IMR-90 (cell line): ENCODE results near the gene ARPC2. TPM values are rescaled to one million over a fixed set of nuclear protein-coding genes. Genes with fewer than 3 reads are reported as not detected.

Experiments used
- ATAC-seq: fragments of 200-7000 bp; cut with Tn5 transposase; 2 replicates; pipeline ENCODE4 v1.9.1; 2020; ENCODE audit warnings: low read depth, mild to moderate bottlenecking, moderate library complexity
- BruUV-seq: library from RNA; stranded (reverse); fragments of 400-500 nt; replicated peaks from 2 replicates; lab custom pipeline; 2021; lab: Mats Ljungman, UMichigan
- CTCF ChIA-PET: fragments of 300-600 bp; formaldehyde crosslinking; extraction: SDS; loops from one replicate; lab custom pipeline; 2021; ENCODE audit warnings: antibody characterized with exemption; lab: Yijun Ruan, JAX
- POLR2A ChIA-PET: fragments of 300-600 bp; sonication (Branson Sonifier 250); formaldehyde crosslinking; loops from one replicate; lab custom pipeline; 2022; ENCODE audit warnings: antibody characterized with exemption; ENCODE audit not compliant: unreplicated experiment; lab: Charles Lee
- DNase-seq: peaks from one replicate; pipeline ENCODE4 v3.0.0; 2013
- H2AFZ ChIP-seq: replicated peaks from 2 replicates; pipeline ENCODE3; 2013; ENCODE audit warnings: low read length, mild to moderate bottlenecking; ENCODE audit not compliant: poor library complexity
- H2AK5ac ChIP-seq: 2 replicates; pipeline ENCODE4 v1.6.1; 2013; ENCODE audit warnings: low read depth, low read length, inconsistent platforms
- H2AK9ac ChIP-seq: replicated peaks from 2 replicates; pipeline ENCODE3; 2013; ENCODE audit warnings: mild to moderate bottlenecking, low read depth, low read length, moderate library complexity; ENCODE audit not compliant: poor library complexity
- H2BK120ac ChIP-seq: 2 replicates; pipeline ENCODE4 v1.6.1; 2013; ENCODE audit warnings: low read depth, low read length, inconsistent platforms
- H2BK15ac ChIP-seq: 3 replicates; pipeline ENCODE4 v1.6.1; 2013; ENCODE audit warnings: low read depth, low read length, inconsistent platforms
- H2BK20ac ChIP-seq: 2 replicates; pipeline ENCODE4 v1.6.1; 2013; ENCODE audit warnings: low read depth, mild to moderate bottlenecking, inconsistent platforms, low read length, moderate library complexity
- H2BK5ac ChIP-seq: 2 replicates; pipeline ENCODE4 v1.6.1; 2013; ENCODE audit warnings: mild to moderate bottlenecking, low read depth, low read length, inconsistent platforms; ENCODE audit not compliant: poor library complexity, severe bottlenecking
- H3K14ac ChIP-seq: replicated peaks from 2 replicates; pipeline ENCODE4 v1.6.1; 2013; ENCODE audit warnings: low read depth, low read length, inconsistent platforms
- H3K18ac ChIP-seq: 2 replicates; pipeline ENCODE4 v1.6.1; 2013; ENCODE audit warnings: low read depth, low read length, control low read depth
- H3K23ac ChIP-seq: 2 replicates; pipeline ENCODE4 v1.6.1; 2013; ENCODE audit warnings: low read depth, low read length, inconsistent platforms
- H3K27ac ChIP-seq: 2 replicates; pipeline ENCODE4 v1.5.1; 2013; ENCODE audit warnings: mild to moderate bottlenecking, control low read depth, low read length; ENCODE audit not compliant: insufficient read depth
- H3K27me3 ChIP-seq: 2 replicates; pipeline ENCODE4 v1.6.1; 2013; ENCODE audit warnings: low read length; ENCODE audit not compliant: control insufficient read depth, insufficient read depth
- H3K36me3 ChIP-seq: 2 replicates; pipeline ENCODE4 v1.6.1; 2013; ENCODE audit warnings: low read length, mixed read lengths; ENCODE audit not compliant: control insufficient read depth, insufficient read depth
- H3K4ac ChIP-seq: 2 replicates; pipeline ENCODE4 v1.6.1; 2013; ENCODE audit warnings: low read depth, low read length, inconsistent platforms
- H3K4me1 ChIP-seq: 2 replicates; pipeline ENCODE4 v1.6.1; 2013; ENCODE audit warnings: low read length, mixed read lengths; ENCODE audit not compliant: control insufficient read depth, insufficient read depth
- H3K4me2 ChIP-seq: 2 replicates; pipeline ENCODE4 v1.6.1; 2013; ENCODE audit warnings: low read depth, mild to moderate bottlenecking, control low read depth, low read length, moderate library complexity
- H3K4me3 ChIP-seq: 2 replicates; pipeline ENCODE4 v1.5.1; 2013; ENCODE audit warnings: low read depth, mild to moderate bottlenecking, control low read depth, low read length, moderate library complexity; ENCODE audit not compliant: insufficient read depth
- H3K56ac ChIP-seq: 2 replicates; pipeline ENCODE4 v1.6.1; 2013; ENCODE audit warnings: low read length, inconsistent platforms; ENCODE audit not compliant: insufficient read depth; ENCODE audit errors: extremely low read depth
- H3K79me1 ChIP-seq, 2 experiments: 2 replicates each; pipeline ENCODE4 v1.6.1; 2013; ENCODE audit warnings: low read length in 2 of 2, inconsistent platforms in 1 of 2, low read depth in 1 of 2
- H3K9ac ChIP-seq: 2 replicates; pipeline ENCODE4 v1.6.1; 2013; ENCODE audit warnings: low read depth, low read length, control low read depth
- H3K9me1 ChIP-seq: 2 replicates; pipeline ENCODE4 v1.6.1; 2013; ENCODE audit warnings: low read length, inconsistent platforms; ENCODE audit not compliant: insufficient read depth
- H3K9me3 ChIP-seq: 2 replicates; pipeline ENCODE4 v1.6.1; 2013; ENCODE audit warnings: low read length; ENCODE audit not compliant: control insufficient read depth, insufficient read depth
- H4K20me1 ChIP-seq: 2 replicates; pipeline ENCODE4 v1.6.1; 2013; ENCODE audit warnings: low read length, inconsistent platforms; ENCODE audit not compliant: insufficient read depth
- H4K5ac ChIP-seq: 2 replicates; pipeline ENCODE4 v1.6.1; 2013; ENCODE audit warnings: mild to moderate bottlenecking, low read depth, low read length, control low read depth
- H4K8ac ChIP-seq, 2 experiments: 2 replicates each; pipeline ENCODE4 v1.6.1; 2013; ENCODE audit warnings: low read depth in 2 of 2, low read length in 2 of 2, control low read depth in 1 of 2, inconsistent platforms in 1 of 2
- H4K91ac ChIP-seq: 2 replicates; pipeline ENCODE4 v1.6.1; 2013; ENCODE audit warnings: low read depth, low read length, inconsistent platforms; ENCODE audit not compliant: insufficient read depth
- BHLHE40 ChIP-seq: fragments of 150-350 bp; IDR thresholded peaks from 2 replicates; pipeline ENCODE4 v1.6.1; 2016; ENCODE audit warnings: mild to moderate bottlenecking, low read depth, low read length
- CHD1 ChIP-seq: IDR thresholded peaks from 2 replicates; pipeline ENCODE4 v1.6.1; 2012; ENCODE audit warnings: low read depth, low read length, improper control_type of control experiment
- CTCF ChIP-seq: conservative IDR thresholded peaks from 2 replicates; pipeline ENCODE4 v1.5.1; 2012; ENCODE audit warnings: mild to moderate bottlenecking, low read depth, low read length, improper control_type of control experiment
- ELK1 ChIP-seq: fragments of 150-350 bp; IDR thresholded peaks from 2 replicates; pipeline ENCODE4 v1.6.1; 2016; ENCODE audit warnings: low read depth, mild to moderate bottlenecking, low read length, moderate library complexity, borderline replicate concordance
- FOS ChIP-seq: fragments of 150-350 bp; IDR thresholded peaks from 2 replicates; pipeline ENCODE4 v1.6.1; 2016; ENCODE audit warnings: low read depth, low read length
- MAFK ChIP-seq: IDR thresholded peaks from 2 replicates; pipeline ENCODE4 v1.6.1; 2012; ENCODE audit warnings: low read depth, low read length, improper control_type of control experiment
- MAZ ChIP-seq: IDR thresholded peaks from 2 replicates; pipeline ENCODE4 v1.6.1; 2012; ENCODE audit warnings: low read depth, mild to moderate bottlenecking, low read length, improper control_type of control experiment, moderate library complexity, borderline replicate concordance
- MXI1 ChIP-seq: IDR thresholded peaks from 2 replicates; pipeline ENCODE4 v1.6.1; 2012; ENCODE audit warnings: low read depth, mild to moderate bottlenecking, low read length, moderate library complexity, borderline replicate concordance
- NFE2L2 ChIP-seq: fragments of 150-350 bp; IDR thresholded peaks from 2 replicates; pipeline ENCODE4 v1.6.1; 2016; ENCODE audit warnings: low read depth, mild to moderate bottlenecking, low read length
- RAD21 ChIP-seq: IDR thresholded peaks from 2 replicates; pipeline ENCODE4 v1.6.1; 2012; ENCODE audit warnings: low read length, improper control_type of control experiment
- RCOR1 ChIP-seq: IDR thresholded peaks from 2 replicates; pipeline ENCODE4 v1.6.1; 2012; ENCODE audit warnings: mild to moderate bottlenecking, low read length, improper control_type of control experiment; ENCODE audit not compliant: insufficient replicate concordance
- RFX5 ChIP-seq: IDR thresholded peaks from 2 replicates; pipeline ENCODE4 v1.8.0; 2012; ENCODE audit warnings: low read depth, mild to moderate bottlenecking, low read length, moderate library complexity
- SMC3 ChIP-seq: fragments of 150-350 bp; IDR thresholded peaks from 2 replicates; pipeline ENCODE4 v1.6.1; 2016; ENCODE audit warnings: low read depth, mild to moderate bottlenecking, antibody characterized with exemption, low read length, moderate library complexity
- USF2 ChIP-seq: fragments of 150-350 bp; IDR thresholded peaks from 2 replicates; pipeline ENCODE4 v1.6.1; 2017; ENCODE audit warnings: mild to moderate bottlenecking, antibody characterized with exemption, low read length, low read depth
- WGBS, 2 experiments: methylation state at CpG; one replicate each; pipeline versions ENCODE4 v1.1.5 to v1.1.7; 2013; ENCODE audit warnings: missing lambda C conversion rate in 2 of 2; ENCODE audit not compliant: insufficient read length in 1 of 2; ENCODE audit errors: extremely low coverage in 2 of 2; 5-methylcytosine and 5-hydroxymethylcytosine counted together
- dilution Hi-C: fragments of 300-500 bp; cut with HindIII; formaldehyde crosslinking; loops from one replicate; pipeline ENCODE4 v1.14.3; 2018; ENCODE audit warnings: low sequenced_read_pairs; ENCODE audit not compliant: unreplicated experiment
- in situ Hi-C: fragments of 300-500 bp; cut with MboI; formaldehyde crosslinking; loops from 3 replicates; pipeline ENCODE4 v1.14.3; 2019; ENCODE audit warnings: low sequenced_read_pairs, inconsistent platforms, mixed read lengths
- intact Hi-C: fragments of 100-400 bp; cut with micrococcal nuclease; formaldehyde crosslinking; loops from 2 replicates; pipeline ENCODE4 v1.10.0; 2022
- polyA plus RNA-seq, 3 experiments: library from polyadenylated mRNA; depleted of rRNA; stranded (reverse); fragments of >200 nt; gene quantifications; 2 replicates each; pipeline ENCODE4 v1.2.3, GENCODE V29; 2012; ENCODE audit warnings: low replicate concordance in 1 of 3
- total RNA-seq: library from RNA; depleted of rRNA; stranded (reverse); fragments of >200 nt; gene quantifications from 2 replicates; pipeline ENCODE4 v1.2.3, GENCODE V29; 2012

ARPC2 gene
- total and polyA plus RNA-seq, 2 of the 4 experiments (the other 2 are of a cell fraction): 561 to 635 TPM

GRCh38 chr2:218301176-218301819 lies 84.3 kb downstream of the ARPC2 start:
- H3K23ac ChIP-seq: no peak overlapping the region
- CTCF ChIA-PET: interaction anchor here (0.7 to 1.0 kb wide), 2 partner anchors 14 to 57 kb away, joined by 3 read pairs; no protein-coding TSS in a partner anchor
- no peaks in the 10 kb centered on the region for H3K79me1 ChIP-seq
- H3K9me1 ChIP-seq: peaks cover 5% of the 10 kb centered on the region
- no peak overlapping the region for H3K4ac ChIP-seq
- peak overlapping the region; percentile 91 for H2AFZ ChIP-seq
- H3K18ac ChIP-seq: no peak overlapping the region
- intact Hi-C loops: loop anchor here (1.0 kb wide), 3 partner anchors 55 to 165 kb away; partner anchors contain the start of gene CATIP
- peak; percentile 82 for DNase-seq
- no peaks in the 10 kb centered on the region for H3K36me3 ChIP-seq
- no peak overlapping the region for H2BK120ac ChIP-seq
- no TSS peak for BruUV-seq
- no peaks in the 10 kb centered on the region for H4K20me1 ChIP-seq
- peaks cover 4% of the 10 kb centered on the region; the same call in 1 of the 2 replicates for H3K4me1 ChIP-seq
- no peak overlapping the region for H2BK5ac ChIP-seq
- no peak overlapping the region for H4K5ac ChIP-seq
- H2AK9ac ChIP-seq: peak overlapping the region; percentile 7
- no peaks in the 10 kb centered on the region for H3K9me3 ChIP-seq
- ATAC-seq: peak; percentile 93
- no peak overlapping the region for H3K14ac ChIP-seq
- in situ Hi-C loops: loop anchor here (10.0 kb wide), 1 partner anchor 164 kb away; no protein-coding TSS in a partner anchor
- no peak overlapping the region for H3K4me2 ChIP-seq
- no peak overlapping the region for H2BK20ac ChIP-seq
- POLR2A ChIA-PET: no interaction called here
- peak overlapping the region in 1 of 2 experiments; percentile 74; a peak in 1 of 4 replicates for H4K8ac ChIP-seq
- H3K27me3 ChIP-seq: no peaks in the 10 kb centered on the region
- dilution Hi-C loops: no loop called here
- WGBS, 2 experiments: 0% methylated on average over 2 of the region's 9 CpGs; no CpG with 5 or more reads in 1 of the 2 experiments
- H3K4me3 ChIP-seq: no peak overlapping the region
- H4K91ac ChIP-seq: no peak overlapping the region
- no peak overlapping the region for H3K56ac ChIP-seq
- no peak overlapping the region for H2BK15ac ChIP-seq
- H2AK5ac ChIP-seq: no peak overlapping the region
- H3K27ac ChIP-seq: no peak overlapping the region
- no peak overlapping the region for H3K9ac ChIP-seq
- TF ChIP-seq USF2 (no peak), ELK1 (no peak), MAFK (no peak), MAZ (0 out of 2 replicates have a peak, but pooled peaks have one; percentile 1), SMC3 (peak; percentile 86), NFE2L2 (no peak), MXI1 (no peak), RFX5 (no peak), FOS (no peak), RCOR1 (no peak), CTCF (peak; percentile 93), BHLHE40 (no peak), RAD21 (peak; percentile 96), CHD1 (no peak)
